Trophoblast cell (in vitro differentiated cells and primary cell): Measurements from ENCODE around the gene ZDHHC19.
A peak's percentile ranks its signal among the peaks of the same experiment; 100 is the strongest.

Source experiments
- DNase-seq, 2 donors: peaks; one replicate each; pipeline ENCODE4 v3.0.0-alpha.2; 2016
- H2AFZ ChIP-seq: 2 replicates; pipeline ENCODE4 v1.6.1; 2013; ENCODE audit warnings: low read length, moderate library complexity, mild to moderate bottlenecking; ENCODE audit not compliant: insufficient read depth, poor library complexity
- H2AK5ac ChIP-seq: 2 replicates; pipeline ENCODE4 v1.6.1; 2013; ENCODE audit warnings: mild to moderate bottlenecking, low read length
- H2BK120ac ChIP-seq: 2 replicates; pipeline ENCODE4 v1.6.1; 2013; ENCODE audit warnings: low read length, mild to moderate bottlenecking, moderate library complexity; ENCODE audit not compliant: insufficient read depth, poor library complexity
- H2BK12ac ChIP-seq: 2 replicates; pipeline ENCODE4 v1.6.1; 2013; ENCODE audit warnings: mild to moderate bottlenecking, low read length, moderate library complexity
- H2BK5ac ChIP-seq: 2 replicates; pipeline ENCODE4 v1.6.1; 2013; ENCODE audit warnings: low read length, low read depth, moderate library complexity, mild to moderate bottlenecking; ENCODE audit not compliant: poor library complexity
- H3K14ac ChIP-seq: 2 replicates; pipeline ENCODE4 v1.6.1; 2013; ENCODE audit warnings: mild to moderate bottlenecking, low read length
- H3K18ac ChIP-seq: 2 replicates; pipeline ENCODE4 v1.6.1; 2013; ENCODE audit warnings: mild to moderate bottlenecking, low read length
- H3K23ac ChIP-seq: 2 replicates; pipeline ENCODE4 v1.6.1; 2013; ENCODE audit warnings: low read length
- H3K27ac ChIP-seq: 2 replicates; pipeline ENCODE4 v1.5.1; 2013; ENCODE audit warnings: low read depth, mild to moderate bottlenecking, inconsistent platforms, low read length, moderate library complexity
- H3K27me3 ChIP-seq: 2 replicates; pipeline ENCODE4 v1.6.1; 2013; ENCODE audit warnings: inconsistent platforms, mild to moderate bottlenecking, low read length, moderate library complexity; ENCODE audit not compliant: insufficient read depth
- H3K36me3 ChIP-seq, 2 experiments: 1 replicate in 1 of 2; 2 replicates in 1 of 2; pipeline ENCODE4 v1.6.1; 2013; ENCODE audit warnings: low read length in 2 of 2, mild to moderate bottlenecking in 2 of 2, moderate library complexity in 1 of 2; ENCODE audit not compliant: insufficient read depth in 2 of 2, control insufficient read depth in 1 of 2
- H3K4ac ChIP-seq: 2 replicates; pipeline ENCODE4 v1.6.1; 2013; ENCODE audit warnings: low read depth, mild to moderate bottlenecking, low read length, moderate library complexity
- H3K4me1 ChIP-seq, 2 experiments: 1 replicate in 1 of 2; 2 replicates in 1 of 2; pipeline ENCODE4 v1.6.1; 2013; ENCODE audit warnings: low read length in 2 of 2, mild to moderate bottlenecking in 2 of 2, moderate library complexity in 1 of 2; ENCODE audit not compliant: insufficient read depth in 2 of 2, control insufficient read depth in 1 of 2
- H3K4me2 ChIP-seq: 2 replicates; pipeline ENCODE4 v1.6.1; 2013; ENCODE audit warnings: inconsistent platforms, mild to moderate bottlenecking, low read length, moderate library complexity
- H3K4me3 ChIP-seq: 2 replicates; pipeline ENCODE4 v1.5.1; 2013; ENCODE audit warnings: mild to moderate bottlenecking, low read depth, low read length, inconsistent platforms
- H3K79me1 ChIP-seq: one replicate; pipeline ENCODE4 v1.6.1; 2013; ENCODE audit warnings: low read length
- H3K79me2 ChIP-seq: 2 replicates; pipeline ENCODE4 v1.6.1; 2013; ENCODE audit warnings: low read length, mild to moderate bottlenecking; ENCODE audit not compliant: control insufficient read depth, insufficient read depth, poor library complexity
- H3K9ac ChIP-seq: 2 replicates; pipeline ENCODE4 v1.6.1; 2013; ENCODE audit warnings: mild to moderate bottlenecking, low read length
- H3K9me3 ChIP-seq: 2 replicates; pipeline ENCODE4 v1.6.1; 2013; ENCODE audit warnings: low read depth, mild to moderate bottlenecking, control low read depth, inconsistent platforms, low read length; ENCODE audit not compliant: insufficient read depth
- H4K12ac ChIP-seq: 2 replicates; pipeline ENCODE4 v1.6.1; 2013; ENCODE audit warnings: low read depth, mild to moderate bottlenecking, low read length, moderate library complexity
- H4K8ac ChIP-seq: 2 replicates; pipeline ENCODE4 v1.6.1; 2013; ENCODE audit warnings: low read depth, mild to moderate bottlenecking, low read length, moderate library complexity
- H4K91ac ChIP-seq: one replicate; pipeline ENCODE4 v1.6.1; 2013; ENCODE audit warnings: low read depth, mild to moderate bottlenecking, low read length, moderate library complexity
- WGBS: extraction: QIAGEN DNeasy Blood & Tissue Kit; methylation state at CpG from one replicate; pipeline ENCODE4 v1.1.7; 2013; ENCODE audit warnings: missing lambda C conversion rate; ENCODE audit not compliant: insufficient read length, insufficient coverage; ENCODE audit errors: extremely low coverage; 5-methylcytosine and 5-hydroxymethylcytosine counted together

ZDHHC19 gene

GRCh38 chr3:196169836-196170240 lies 41.4 kb downstream of the ZDHHC19 start:
- no peak overlapping the region for H3K4me3 ChIP-seq
- no peak overlapping the region for H3K9ac ChIP-seq
- no peak overlapping the region for H3K27ac ChIP-seq
- H3K27me3 ChIP-seq: no peaks in the 10 kb centered on the region
- WGBS: no CpG with 5 or more reads among the region's 5 CpGs
- H3K18ac ChIP-seq: no peak overlapping the region
- H4K12ac ChIP-seq: no peak overlapping the region
- H3K4me2 ChIP-seq: no peak overlapping the region
- no peak overlapping the region for H4K91ac ChIP-seq
- no peaks in the 10 kb centered on the region for H3K79me2 ChIP-seq
- no peak overlapping the region for H3K4ac ChIP-seq
- no peak overlapping the region for H2AK5ac ChIP-seq
- no peak overlapping the region for H2BK12ac ChIP-seq
- H3K14ac ChIP-seq: no peak overlapping the region
- H3K23ac ChIP-seq: no peak overlapping the region
- no peak overlapping the region for H2BK5ac ChIP-seq
- H3K9me3 ChIP-seq: peaks cover 6% of the 10 kb centered on the region
- H3K36me3 ChIP-seq: no peaks in the 10 kb centered on the region
- no peaks in the 10 kb centered on the region for H3K79me1 ChIP-seq
- no peak overlapping the region for H2BK120ac ChIP-seq
- H3K4me1 ChIP-seq: no peaks in the 10 kb centered on the region
- no peak overlapping the region for H4K8ac ChIP-seq
- DNase-seq: peak; percentile 29 to 43
- H2AFZ ChIP-seq: no peak overlapping the region

- no peak overlapping the region for H4K91ac ChIP-seq
- H2BK12ac ChIP-seq: no peak overlapping the region
- H3K14ac ChIP-seq: no peak overlapping the region
- no peak for DNase-seq
- no peak overlapping the region for H3K4ac ChIP-seq
- H2BK5ac ChIP-seq: no peak overlapping the region
- no peak overlapping the region for H3K23ac ChIP-seq
- WGBS: no CpG with 5 or more reads among the region's 6 CpGs
- no peak overlapping the region for H2AFZ ChIP-seq
- H3K36me3 ChIP-seq: no peaks in the 10 kb centered on the region
- no peak overlapping the region for H3K4me3 ChIP-seq
- H3K18ac ChIP-seq: no peak overlapping the region
- peaks cover 10% of the 10 kb centered on the region for H3K9me3 ChIP-seq
- no peaks in the 10 kb centered on the region for H3K79me1 ChIP-seq
- no peak overlapping the region for H4K12ac ChIP-seq
- no peak overlapping the region for H2AK5ac ChIP-seq
- H3K27ac ChIP-seq: no peak overlapping the region
- no peak overlapping the region for H3K9ac ChIP-seq
- no peak overlapping the region for H2BK120ac ChIP-seq
- H3K27me3 ChIP-seq: no peaks in the 10 kb centered on the region
- H4K8ac ChIP-seq: no peak overlapping the region
- H3K4me1 ChIP-seq: peaks cover 2 to 3% of the 10 kb centered on the region in 2 experiments
- no peak overlapping the region for H3K4me2 ChIP-seq
- no peaks in the 10 kb centered on the region for H3K79me2 ChIP-seq
Measured at GRCh38 chr3:196168808-196169391, 42.3 kb downstream of the ZDHHC19 start.

- H3K9me3 ChIP-seq: peaks cover 10% of the 10 kb centered on the region
- 100% methylated on average over 1 of the region's 7 CpGs for WGBS
- H3K14ac ChIP-seq: no peak overlapping the region
- no peaks in the 10 kb centered on the region for H3K36me3 ChIP-seq
- peaks cover 6 to 7% of the 10 kb centered on the region in 2 experiments for H3K4me1 ChIP-seq
- no peak overlapping the region for H4K91ac ChIP-seq
- H4K12ac ChIP-seq: no peak overlapping the region
- H3K4me2 ChIP-seq: no peak overlapping the region
- DNase-seq: no peak
- H2BK12ac ChIP-seq: no peak overlapping the region
- H2BK5ac ChIP-seq: no peak overlapping the region
- H3K4ac ChIP-seq: no peak overlapping the region
- no peaks in the 10 kb centered on the region for H3K27me3 ChIP-seq
- H3K23ac ChIP-seq: no peak overlapping the region
- H3K27ac ChIP-seq: no peak overlapping the region
- no peak overlapping the region for H3K18ac ChIP-seq
- no peak overlapping the region for H2AFZ ChIP-seq
- H3K9ac ChIP-seq: no peak overlapping the region
- H3K79me1 ChIP-seq: no peaks in the 10 kb centered on the region
- H3K4me3 ChIP-seq: no peak overlapping the region
- no peak overlapping the region for H4K8ac ChIP-seq
- no peak overlapping the region for H2BK120ac ChIP-seq
- H3K79me2 ChIP-seq: no peaks in the 10 kb centered on the region
- H2AK5ac ChIP-seq: no peak overlapping the region
Measured at GRCh38 chr3:196166741-196167140, 44.5 kb downstream of the ZDHHC19 start.

- H2BK120ac ChIP-seq: no peak overlapping the region
- no CpG with 5 or more reads among the region's 7 CpGs for WGBS
- no peak overlapping the region for H3K14ac ChIP-seq
- H3K27ac ChIP-seq: no peak overlapping the region
- H3K9me3 ChIP-seq: peaks cover 10% of the 10 kb centered on the region
- H3K4me2 ChIP-seq: no peak overlapping the region
- no peaks in the 10 kb centered on the region for H3K36me3 ChIP-seq
- H3K4me1 ChIP-seq: peaks cover 6 to 7% of the 10 kb centered on the region in 2 experiments
- no peak overlapping the region for H4K12ac ChIP-seq
- no peak overlapping the region for H3K4me3 ChIP-seq
- H3K79me1 ChIP-seq: no peaks in the 10 kb centered on the region
- H3K9ac ChIP-seq: no peak overlapping the region
- no peak overlapping the region for H3K18ac ChIP-seq
- no peak overlapping the region for H4K91ac ChIP-seq
- H2BK5ac ChIP-seq: no peak overlapping the region
- no peaks in the 10 kb centered on the region for H3K79me2 ChIP-seq
- H3K23ac ChIP-seq: no peak overlapping the region
- H2AK5ac ChIP-seq: no peak overlapping the region
- no peak overlapping the region for H2BK12ac ChIP-seq
- H4K8ac ChIP-seq: no peak overlapping the region
- H3K4ac ChIP-seq: no peak overlapping the region
- no peak for DNase-seq
- no peak overlapping the region for H2AFZ ChIP-seq
- H3K27me3 ChIP-seq: no peaks in the 10 kb centered on the region
Measured at GRCh38 chr3:196165850-196166249, 45.4 kb downstream of the ZDHHC19 start.
